Cortex of kidney (tissue), 1 donor: Measurements from ENCODE around the gene DCDC1.

ENCODE experiments used
- DNase-seq: peaks from one replicate; lab custom pipeline; 2025; lab: John Stamatoyannopoulos, UW

Gene DCDC1

GRCh38 chr11:30852645-30853044 is 516.9 kb downstream of the DCDC1 start:
- no peak for DNase-seq

- no peak for DNase-seq
Observed at GRCh38 chr11:30852091-30852490, 517.4 kb downstream of the DCDC1 start.

GRCh38 chr11:30837252-30837651 is 532.3 kb downstream of the DCDC1 start:
- DNase-seq, result no peak

- no peak for DNase-seq
Observed at GRCh38 chr11:30832831-30833230, 536.7 kb downstream of the DCDC1 start.

GRCh38 chr11:30830681-30831080 is 538.9 kb downstream of the DCDC1 start:
- no peak for DNase-seq

- DNase-seq, result no peak
Observed at GRCh38 chr11:30826911-30827310, 542.6 kb downstream of the DCDC1 start.

GRCh38 chr11:30825723-30826122 is 543.8 kb downstream of the DCDC1 start:
- DNase-seq, result no peak

GRCh38 chr11:30823119-30823518 is 546.4 kb downstream of the DCDC1 start:
- DNase-seq, result no peak

- DNase-seq, result no peak
Observed at GRCh38 chr11:30821438-30821965, 548.0 kb downstream of the DCDC1 start.

- DNase-seq, result no peak
Observed at GRCh38 chr11:30818721-30819120, 550.8 kb downstream of the DCDC1 start.

- DNase-seq, result no peak
Observed at GRCh38 chr11:30816959-30817880, 552.3 kb downstream of the DCDC1 start.

- no peak for DNase-seq
Observed at GRCh38 chr11:30815619-30816018, 553.9 kb downstream of the DCDC1 start.

GRCh38 chr11:30814737-30815136 is 554.8 kb downstream of the DCDC1 start:
- no peak for DNase-seq
